GM23338 (cell line): ENCODE data around the gene SFT2D3. TPM values are rescaled to one million over a fixed set of nuclear protein-coding genes. Genes with fewer than 3 reads are reported as not detected.

Experiments
- ATAC-seq: fragments of 200-7000 bp; cut with Tn5 transposase; 3 replicates; pipeline ENCODE4 v1.9.1; 2020
- DNase-seq: peaks from one replicate; pipeline ENCODE4 v3.0.0-alpha.2; 2015; ENCODE audit warnings: low spot score
- H2AFZ ChIP-seq: fragments of 200-600 bp; sonication (generic); 2 replicates; pipeline ENCODE4 v1.8.0; 2016; ENCODE audit warnings: antibody characterized with exemption, mild to moderate bottlenecking, moderate library complexity
- H3F3A ChIP-seq: fragments of 200-600 bp; sonication (generic); replicated peaks from 2 replicates; pipeline ENCODE4 v1.8.0; 2017; ENCODE audit warnings: antibody characterized with exemption, mixed run types, low read depth
- H3K27ac ChIP-seq: fragments of 200-600 bp; sonication (generic); 2 replicates; pipeline ENCODE4 v1.6.1; 2016; ENCODE audit warnings: low read depth
- H3K27me3 ChIP-seq: fragments of 200-600 bp; sonication (generic); 2 replicates; pipeline ENCODE4 v1.8.0; 2016; ENCODE audit warnings: mild to moderate bottlenecking, mixed run types, moderate library complexity; ENCODE audit not compliant: insufficient read depth
- H3K36me3 ChIP-seq: fragments of 200-600 bp; sonication (generic); 2 replicates; pipeline ENCODE4 v1.8.0; 2016; ENCODE audit warnings: mild to moderate bottlenecking; ENCODE audit not compliant: insufficient read depth
- H3K4me1 ChIP-seq: fragments of 200-600 bp; sonication (generic); 2 replicates; pipeline ENCODE4 v1.8.0; 2016; ENCODE audit warnings: mild to moderate bottlenecking, moderate library complexity; ENCODE audit not compliant: insufficient read depth
- H3K4me2 ChIP-seq: fragments of 200-600 bp; sonication (generic); 2 replicates; pipeline ENCODE4 v1.7.1; 2017; ENCODE audit warnings: mixed run types
- H3K4me3 ChIP-seq: fragments of 200-600 bp; sonication (generic); 2 replicates; pipeline ENCODE4 v1.6.1; 2016; ENCODE audit warnings: mixed run types
- H3K79me2 ChIP-seq: fragments of 200-600 bp; sonication (generic); replicated peaks from 2 replicates; pipeline ENCODE4 v1.8.0; 2017; ENCODE audit warnings: mild to moderate bottlenecking; ENCODE audit not compliant: insufficient read depth
- H3K9me2 ChIP-seq: fragments of 200-600 bp; sonication (generic); 2 replicates; pipeline ENCODE4 v1.8.0; 2017; ENCODE audit not compliant: insufficient read depth
- H4K20me1 ChIP-seq: fragments of 200-600 bp; sonication (generic); replicated peaks from 2 replicates; pipeline ENCODE4 v1.8.0; 2017; ENCODE audit warnings: mild to moderate bottlenecking; ENCODE audit not compliant: insufficient read depth
- H3K27ac Mint-ChIP-seq: 2 replicates; pipeline ENCODE4 v1.8.0; 2020; ENCODE audit warnings: inconsistent platforms, mild to moderate bottlenecking, moderate library complexity, mixed read lengths
- H3K27me3 Mint-ChIP-seq: 3 replicates; pipeline ENCODE4 v1.8.0; 2022; ENCODE audit warnings: low read depth, mild to moderate bottlenecking, moderate library complexity, mixed read lengths, inconsistent platforms; ENCODE audit not compliant: insufficient read depth, poor library complexity
- H3K36me3 Mint-ChIP-seq: 3 replicates; pipeline ENCODE4 v1.8.0; 2021; ENCODE audit warnings: low read depth, mild to moderate bottlenecking, inconsistent platforms, moderate library complexity, mixed read lengths
- H3K4me1 Mint-ChIP-seq: 3 replicates; pipeline ENCODE4 v1.8.0; 2020; ENCODE audit warnings: mild to moderate bottlenecking, inconsistent platforms, mixed read lengths
- H3K4me3 Mint-ChIP-seq: 3 replicates; pipeline ENCODE4 v1.8.0; 2021; ENCODE audit warnings: moderate library complexity, mild to moderate bottlenecking, inconsistent platforms, mixed read lengths
- H3K9me3 Mint-ChIP-seq: 3 replicates; pipeline ENCODE4 v1.8.0; 2020; ENCODE audit warnings: moderate library complexity, mild to moderate bottlenecking, inconsistent platforms, mixed read lengths
- CREB1 ChIP-seq: fragments of 250-450 bp; sonication (Bioruptor Pico); IDR thresholded peaks from 2 replicates; pipeline ENCODE4 v1.5.0; 2020; ENCODE audit warnings: low read depth, mild to moderate bottlenecking, moderate library complexity
- EZH2 ChIP-seq: fragments of 200-600 bp; sonication (generic); IDR thresholded peaks from one replicate; pipeline ENCODE4 v1.8.0; 2017; ENCODE audit warnings: antibody characterized with exemption, mild to moderate bottlenecking, low read depth; ENCODE audit not compliant: unreplicated experiment
- EZH2phosphoT487 ChIP-seq: fragments of 200-600 bp; sonication (generic); IDR thresholded peaks from one replicate; pipeline ENCODE4 v1.8.1; 2018; ENCODE audit warnings: antibody characterized with exemption; ENCODE audit not compliant: unreplicated experiment
- JUNB ChIP-seq: IDR thresholded peaks from one replicate; pipeline ENCODE4 v1.6.1; 2016; ENCODE audit warnings: antibody characterized with exemption; ENCODE audit not compliant: unreplicated experiment
- NANOG ChIP-seq: IDR thresholded peaks from 2 replicates; pipeline ENCODE4 v1.6.1; 2016; ENCODE audit warnings: antibody characterized with exemption, borderline replicate concordance
- POLR2AphosphoS5 ChIP-seq: IDR thresholded peaks from 2 replicates; pipeline ENCODE4 v1.6.1; 2016; ENCODE audit warnings: antibody characterized with exemption, low read depth
- STAT1 ChIP-seq: IDR thresholded peaks from one replicate; pipeline ENCODE4 v1.6.1; 2016; ENCODE audit warnings: antibody characterized with exemption; ENCODE audit not compliant: unreplicated experiment
- ZNF114 ChIP-seq: fragments of 250-450 bp; sonication (Bioruptor Pico); IDR thresholded peaks from 2 replicates; pipeline ENCODE4 v1.5.0; 2020; ENCODE audit warnings: mild to moderate bottlenecking, moderate library complexity
- ZNF331 ChIP-seq: fragments of 250-450 bp; sonication (Bioruptor Pico); IDR thresholded peaks from 2 replicates; pipeline ENCODE4 v1.5.0; 2020; ENCODE audit warnings: low read depth, mild to moderate bottlenecking, moderate library complexity
- polyA plus RNA-seq: library from polyadenylated mRNA; unstranded; fragments of >200 nt; fragmentation: Nextera tagmentation; extraction: Ambion mirVana; gene quantifications from 2 replicates; pipeline ENCODE4 v1.2.1, GENCODE V29; 2016
- total RNA-seq: library from RNA; depleted of rRNA; stranded (reverse); fragments of >200 nt; shearing (Covaris generic); gene quantifications from 2 replicates; pipeline ENCODE4 v1.2.3, GENCODE V29; 2014
- TF ChIP-seq, protein P1 (sequence below): IDR thresholded peaks from one replicate; pipeline ENCODE4 v1.6.1; 2018; ENCODE audit warnings: antibody characterized with exemption; ENCODE audit not compliant: unreplicated experiment
- TF ChIP-seq, protein P2 (sequence below): IDR thresholded peaks from 2 replicates; pipeline ENCODE4 v1.6.1; 2016; ENCODE audit warnings: antibody characterized with exemption
- TF ChIP-seq, protein P3 (sequence below), 2 experiments: fragments of 200-600 bp in 1 of 2; sonication (generic) in 1 of 2; conservative IDR thresholded peaks; 2 replicates each; pipeline versions ENCODE4 v1.5.1 to v1.6.1; 2016 to 2017; ENCODE audit warnings: antibody characterized with exemption in 2 of 2, low read depth in 2 of 2, mild to moderate bottlenecking in 2 of 2, moderate library complexity in 1 of 2
- TF ChIP-seq, protein P4 (sequence below): fragments of 250-450 bp; sonication (Bioruptor Pico); IDR thresholded peaks from 2 replicates; pipeline ENCODE4 v1.5.0; 2020; ENCODE audit warnings: mild to moderate bottlenecking, moderate library complexity

Gene SFT2D3
- total and polyA plus RNA-seq, 2 experiments from 2014 or later = 13.7 TPM; not detected in 1

DNA sequence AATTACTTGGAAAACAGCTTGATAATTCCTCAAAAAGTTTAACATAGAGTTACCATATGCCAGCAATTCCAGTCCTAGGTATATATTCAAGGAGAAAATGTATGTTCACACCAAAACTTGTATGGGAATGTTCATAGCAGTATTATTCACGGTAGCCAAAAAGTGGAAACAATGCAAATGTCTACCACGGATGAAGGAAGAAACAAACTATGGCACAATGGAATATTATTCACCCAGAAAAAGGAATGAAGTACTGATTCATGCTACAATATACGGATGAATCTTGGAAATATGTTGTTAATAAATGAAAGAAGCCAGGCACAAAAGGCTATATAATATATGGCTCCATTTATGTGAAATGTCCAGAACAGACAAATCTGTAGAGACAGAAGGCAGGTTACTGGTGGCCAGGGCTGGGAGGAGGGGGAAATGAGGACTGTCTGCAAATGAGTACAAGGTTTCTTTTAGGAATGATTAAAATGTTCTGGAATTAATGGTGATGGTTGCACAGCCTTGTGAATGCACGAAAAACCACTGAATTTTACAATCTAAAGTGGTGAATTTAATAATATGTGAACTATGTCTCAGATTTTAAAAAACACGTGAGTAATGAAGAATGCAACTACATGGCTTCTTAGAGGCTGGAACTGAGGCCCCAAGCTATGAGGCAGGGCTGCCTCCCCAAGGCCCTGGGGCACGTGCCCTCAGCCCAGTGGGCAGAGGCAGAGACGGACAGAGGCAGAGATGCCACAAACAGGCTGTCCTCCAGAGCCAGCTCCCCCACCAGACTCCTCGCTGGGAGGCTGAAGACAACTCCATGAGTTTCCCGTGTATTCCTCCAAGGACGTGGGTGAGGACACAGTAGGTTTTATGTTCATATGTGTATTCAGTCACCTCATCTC is 31.0 kb upstream of the SFT2D3 start:
- ATAC-seq (no peak), DNase-seq (no peak)
- Histone ChIP-seq H3K4me2 (no peak overlapping the region), H3K4me3 (no peak overlapping the region), H3F3A (0 out of 2 replicates have a peak, but pooled peaks cover 4% of the 10 kb centered on the region), H2AFZ (no peak overlapping the region), H3K4me1 (no peaks in the 10 kb centered on the region), H3K9me2 (no peaks in the 10 kb centered on the region), H3K79me2 (no peaks in the 10 kb centered on the region), H4K20me1 (no peaks in the 10 kb centered on the region), H3K36me3 (no peaks in the 10 kb centered on the region), H3K27ac (no peak overlapping the region), H3K27me3 (peaks cover 35% of the 10 kb centered on the region)
- peaks cover 23% of the 10 kb centered on the region for H3K27me3 Mint-ChIP-seq
- no peaks in the 10 kb centered on the region for H3K36me3 Mint-ChIP-seq
- no peaks in the 10 kb centered on the region for H3K4me1 Mint-ChIP-seq
- no peaks in the 10 kb centered on the region; the same call in 2 of the 3 replicates for H3K9me3 Mint-ChIP-seq
- H3K4me3 Mint-ChIP-seq = no peak overlapping the region
- H3K27ac Mint-ChIP-seq = no peak overlapping the region
- TF ChIP-seq NANOG = no peak
- TF ChIP-seq, protein P1, sequence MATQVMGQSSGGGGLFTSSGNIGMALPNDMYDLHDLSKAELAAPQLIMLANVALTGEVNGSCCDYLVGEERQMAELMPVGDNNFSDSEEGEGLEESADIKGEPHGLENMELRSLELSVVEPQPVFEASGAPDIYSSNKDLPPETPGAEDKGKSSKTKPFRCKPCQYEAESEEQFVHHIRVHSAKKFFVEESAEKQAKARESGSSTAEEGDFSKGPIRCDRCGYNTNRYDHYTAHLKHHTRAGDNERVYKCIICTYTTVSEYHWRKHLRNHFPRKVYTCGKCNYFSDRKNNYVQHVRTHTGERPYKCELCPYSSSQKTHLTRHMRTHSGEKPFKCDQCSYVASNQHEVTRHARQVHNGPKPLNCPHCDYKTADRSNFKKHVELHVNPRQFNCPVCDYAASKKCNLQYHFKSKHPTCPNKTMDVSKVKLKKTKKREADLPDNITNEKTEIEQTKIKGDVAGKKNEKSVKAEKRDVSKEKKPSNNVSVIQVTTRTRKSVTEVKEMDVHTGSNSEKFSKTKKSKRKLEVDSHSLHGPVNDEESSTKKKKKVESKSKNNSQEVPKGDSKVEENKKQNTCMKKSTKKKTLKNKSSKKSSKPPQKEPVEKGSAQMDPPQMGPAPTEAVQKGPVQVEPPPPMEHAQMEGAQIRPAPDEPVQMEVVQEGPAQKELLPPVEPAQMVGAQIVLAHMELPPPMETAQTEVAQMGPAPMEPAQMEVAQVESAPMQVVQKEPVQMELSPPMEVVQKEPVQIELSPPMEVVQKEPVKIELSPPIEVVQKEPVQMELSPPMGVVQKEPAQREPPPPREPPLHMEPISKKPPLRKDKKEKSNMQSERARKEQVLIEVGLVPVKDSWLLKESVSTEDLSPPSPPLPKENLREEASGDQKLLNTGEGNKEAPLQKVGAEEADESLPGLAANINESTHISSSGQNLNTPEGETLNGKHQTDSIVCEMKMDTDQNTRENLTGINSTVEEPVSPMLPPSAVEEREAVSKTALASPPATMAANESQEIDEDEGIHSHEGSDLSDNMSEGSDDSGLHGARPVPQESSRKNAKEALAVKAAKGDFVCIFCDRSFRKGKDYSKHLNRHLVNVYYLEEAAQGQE = no peak
- no peak for TF ChIP-seq ZNF114 (CRISPR knock-in tag)
- TF ChIP-seq, protein P2, sequence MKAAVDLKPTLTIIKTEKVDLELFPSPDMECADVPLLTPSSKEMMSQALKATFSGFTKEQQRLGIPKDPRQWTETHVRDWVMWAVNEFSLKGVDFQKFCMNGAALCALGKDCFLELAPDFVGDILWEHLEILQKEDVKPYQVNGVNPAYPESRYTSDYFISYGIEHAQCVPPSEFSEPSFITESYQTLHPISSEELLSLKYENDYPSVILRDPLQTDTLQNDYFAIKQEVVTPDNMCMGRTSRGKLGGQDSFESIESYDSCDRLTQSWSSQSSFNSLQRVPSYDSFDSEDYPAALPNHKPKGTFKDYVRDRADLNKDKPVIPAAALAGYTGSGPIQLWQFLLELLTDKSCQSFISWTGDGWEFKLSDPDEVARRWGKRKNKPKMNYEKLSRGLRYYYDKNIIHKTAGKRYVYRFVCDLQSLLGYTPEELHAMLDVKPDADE = no peak
- no peak for TF ChIP-seq CREB1 (CRISPR knock-in tag)
- no peak for TF ChIP-seq STAT1
- TF ChIP-seq EZH2 = no peak
- no peak for TF ChIP-seq JUNB
- TF ChIP-seq EZH2phosphoT487 = no peak
- TF ChIP-seq, protein P3, sequence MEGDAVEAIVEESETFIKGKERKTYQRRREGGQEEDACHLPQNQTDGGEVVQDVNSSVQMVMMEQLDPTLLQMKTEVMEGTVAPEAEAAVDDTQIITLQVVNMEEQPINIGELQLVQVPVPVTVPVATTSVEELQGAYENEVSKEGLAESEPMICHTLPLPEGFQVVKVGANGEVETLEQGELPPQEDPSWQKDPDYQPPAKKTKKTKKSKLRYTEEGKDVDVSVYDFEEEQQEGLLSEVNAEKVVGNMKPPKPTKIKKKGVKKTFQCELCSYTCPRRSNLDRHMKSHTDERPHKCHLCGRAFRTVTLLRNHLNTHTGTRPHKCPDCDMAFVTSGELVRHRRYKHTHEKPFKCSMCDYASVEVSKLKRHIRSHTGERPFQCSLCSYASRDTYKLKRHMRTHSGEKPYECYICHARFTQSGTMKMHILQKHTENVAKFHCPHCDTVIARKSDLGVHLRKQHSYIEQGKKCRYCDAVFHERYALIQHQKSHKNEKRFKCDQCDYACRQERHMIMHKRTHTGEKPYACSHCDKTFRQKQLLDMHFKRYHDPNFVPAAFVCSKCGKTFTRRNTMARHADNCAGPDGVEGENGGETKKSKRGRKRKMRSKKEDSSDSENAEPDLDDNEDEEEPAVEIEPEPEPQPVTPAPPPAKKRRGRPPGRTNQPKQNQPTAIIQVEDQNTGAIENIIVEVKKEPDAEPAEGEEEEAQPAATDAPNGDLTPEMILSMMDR (conservative IDR thresholded peaks at IDR 0.05; ENCODE audit: low read depth in 2 of 2) = no peak
- TF ChIP-seq, protein P4, sequence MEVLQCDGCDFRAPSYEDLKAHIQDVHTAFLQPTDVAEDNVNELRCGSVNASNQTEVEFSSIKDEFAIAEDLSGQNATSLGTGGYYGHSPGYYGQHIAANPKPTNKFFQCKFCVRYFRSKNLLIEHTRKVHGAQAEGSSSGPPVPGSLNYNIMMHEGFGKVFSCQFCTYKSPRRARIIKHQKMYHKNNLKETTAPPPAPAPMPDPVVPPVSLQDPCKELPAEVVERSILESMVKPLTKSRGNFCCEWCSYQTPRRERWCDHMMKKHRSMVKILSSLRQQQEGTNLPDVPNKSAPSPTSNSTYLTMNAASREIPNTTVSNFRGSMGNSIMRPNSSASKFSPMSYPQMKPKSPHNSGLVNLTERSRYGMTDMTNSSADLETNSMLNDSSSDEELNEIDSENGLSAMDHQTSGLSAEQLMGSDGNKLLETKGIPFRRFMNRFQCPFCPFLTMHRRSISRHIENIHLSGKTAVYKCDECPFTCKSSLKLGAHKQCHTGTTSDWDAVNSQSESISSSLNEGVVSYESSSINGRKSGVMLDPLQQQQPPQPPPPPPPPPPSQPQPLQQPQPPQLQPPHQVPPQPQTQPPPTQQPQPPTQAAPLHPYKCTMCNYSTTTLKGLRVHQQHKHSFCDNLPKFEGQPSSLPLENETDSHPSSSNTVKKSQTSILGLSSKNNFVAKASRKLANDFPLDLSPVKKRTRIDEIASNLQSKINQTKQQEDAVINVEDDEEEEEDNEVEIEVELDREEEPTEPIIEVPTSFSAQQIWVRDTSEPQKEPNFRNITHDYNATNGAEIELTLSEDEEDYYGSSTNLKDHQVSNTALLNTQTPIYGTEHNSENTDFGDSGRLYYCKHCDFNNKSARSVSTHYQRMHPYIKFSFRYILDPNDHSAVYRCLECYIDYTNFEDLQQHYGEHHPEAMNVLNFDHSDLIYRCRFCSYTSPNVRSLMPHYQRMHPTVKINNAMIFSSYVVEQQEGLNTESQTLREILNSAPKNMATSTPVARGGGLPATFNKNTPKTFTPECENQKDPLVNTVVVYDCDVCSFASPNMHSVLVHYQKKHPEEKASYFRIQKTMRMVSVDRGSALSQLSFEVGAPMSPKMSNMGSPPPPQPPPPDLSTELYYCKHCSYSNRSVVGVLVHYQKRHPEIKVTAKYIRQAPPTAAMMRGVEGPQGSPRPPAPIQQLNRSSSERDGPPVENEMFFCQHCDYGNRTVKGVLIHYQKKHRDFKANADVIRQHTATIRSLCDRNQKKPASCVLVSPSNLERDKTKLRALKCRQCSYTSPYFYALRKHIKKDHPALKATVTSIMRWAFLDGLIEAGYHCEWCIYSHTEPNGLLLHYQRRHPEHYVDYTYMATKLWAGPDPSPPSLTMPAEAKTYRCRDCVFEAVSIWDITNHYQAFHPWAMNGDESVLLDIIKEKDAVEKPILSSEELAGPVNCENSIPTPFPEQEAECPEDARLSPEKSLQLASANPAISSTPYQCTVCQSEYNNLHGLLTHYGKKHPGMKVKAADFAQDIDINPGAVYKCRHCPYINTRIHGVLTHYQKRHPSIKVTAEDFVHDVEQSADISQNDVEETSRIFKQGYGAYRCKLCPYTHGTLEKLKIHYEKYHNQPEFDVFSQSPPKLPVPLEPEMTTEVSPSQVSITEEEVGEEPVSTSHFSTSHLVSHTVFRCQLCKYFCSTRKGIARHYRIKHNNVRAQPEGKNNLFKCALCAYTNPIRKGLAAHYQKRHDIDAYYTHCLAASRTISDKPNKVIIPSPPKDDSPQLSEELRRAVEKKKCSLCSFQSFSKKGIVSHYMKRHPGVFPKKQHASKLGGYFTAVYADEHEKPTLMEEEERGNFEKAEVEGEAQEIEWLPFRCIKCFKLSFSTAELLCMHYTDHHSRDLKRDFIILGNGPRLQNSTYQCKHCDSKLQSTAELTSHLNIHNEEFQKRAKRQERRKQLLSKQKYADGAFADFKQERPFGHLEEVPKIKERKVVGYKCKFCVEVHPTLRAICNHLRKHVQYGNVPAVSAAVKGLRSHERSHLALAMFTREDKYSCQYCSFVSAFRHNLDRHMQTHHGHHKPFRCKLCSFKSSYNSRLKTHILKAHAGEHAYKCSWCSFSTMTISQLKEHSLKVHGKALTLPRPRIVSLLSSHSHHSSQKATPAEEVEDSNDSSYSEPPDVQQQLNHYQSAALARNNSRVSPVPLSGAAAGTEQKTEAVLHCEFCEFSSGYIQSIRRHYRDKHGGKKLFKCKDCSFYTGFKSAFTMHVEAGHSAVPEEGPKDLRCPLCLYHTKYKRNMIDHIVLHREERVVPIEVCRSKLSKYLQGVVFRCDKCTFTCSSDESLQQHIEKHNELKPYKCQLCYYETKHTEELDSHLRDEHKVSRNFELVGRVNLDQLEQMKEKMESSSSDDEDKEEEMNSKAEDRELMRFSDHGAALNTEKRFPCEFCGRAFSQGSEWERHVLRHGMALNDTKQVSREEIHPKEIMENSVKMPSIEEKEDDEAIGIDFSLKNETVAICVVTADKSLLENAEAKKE (CRISPR knock-in tag) = no peak
- no peak for TF ChIP-seq ZNF331 (CRISPR knock-in tag)
- TF ChIP-seq POLR2AphosphoS5 = no peak
